Measurements from ENCODE around the gene CEP295NL. TPM values are rescaled to one million over a fixed set of nuclear protein-coding genes. Genes with fewer than 3 reads are reported as not detected.
A peak's percentile ranks its signal among the peaks of the same experiment; 100 is the strongest.

CEP295NL gene
- total RNA-seq, 4 donors from 2014 or later = 1.8 to 3.0 (median 2.5) TPM

- H3K4me3 ChIP-seq = no peak overlapping the region
- DNase-seq = no peak
- no peaks in the 10 kb centered on the region for H3K36me3 ChIP-seq
- 69 to 75% methylated on average over 5 to 9 of the region's 9 CpGs for WGBS, 2 donors (ENCODE audit: low coverage in 1 of 2)
- H3K9me3 ChIP-seq = no peaks in the 10 kb centered on the region
- H3K27ac ChIP-seq = no peak overlapping the region
- no peak for TF ChIP-seq EP300 (IDR thresholded peaks at IDR 0.05; ENCODE audit: low read depth)
- no peak for TF ChIP-seq POLR2A (IDR thresholded peaks at IDR 0.05)
- TF ChIP-seq CTCF (IDR thresholded peaks at IDR 0.05) = no peak
- no peak for TF ChIP-seq POLR2AphosphoS5 (IDR thresholded peaks at IDR 0.05)
- intact Hi-C loops (cut with DNase I; ENCODE audit: low total_unique reads) (no loop called here), in situ Hi-C loops (cut with MboI; ENCODE audit: low pct_ligation_motif_present in 1 of 4, low pct_unique_long_range_greater_than_20kb in 1 of 4, low sequenced_read_pairs in 3 of 4) (no loop called here)
- no peaks in the 10 kb centered on the region for H3K27me3 ChIP-seq
- peaks cover 6 to 13% (median 9%) of the 10 kb centered on the region in 4 donors for H3K4me1 ChIP-seq
Observed at GRCh38 chr17:78844301-78845005, 58.5 kb downstream of the CEP295NL start.

GRCh38 chr17:78842881-78843565 is 60.0 kb downstream of the CEP295NL start:
- Histone ChIP-seq H3K4me3 (no peak overlapping the region), H3K27me3 (no peaks in the 10 kb centered on the region), H3K27ac (no peak overlapping the region), H3K4me1 (peaks cover 16 to 24% (median 20%) of the 10 kb centered on the region in 4 donors), H3K9me3 (no peaks in the 10 kb centered on the region), H3K36me3 (no peaks in the 10 kb centered on the region)
- intact Hi-C loops (cut with DNase I; ENCODE audit: low total_unique reads) = no loop called here
- in situ Hi-C loops (cut with MboI; ENCODE audit: low pct_ligation_motif_present in 1 of 4, low pct_unique_long_range_greater_than_20kb in 1 of 4, low sequenced_read_pairs in 3 of 4) = no loop called here
- WGBS, 2 donors (ENCODE audit: low coverage in 1 of 2) = 67% methylated on average over 10 of the region's 10 CpGs; no CpG with 5 or more reads in 1 of the 2 donors
- DNase-seq = peak; percentile 44
- TF ChIP-seq POLR2A (IDR thresholded peaks at IDR 0.05) (no peak), CTCF (IDR thresholded peaks at IDR 0.05) (peak; percentile 39 to 53 (median 50))

- Histone ChIP-seq H3K27ac (peak within 1 kb of the TSS; percentile 96 to 100 (median 98)), H3K27me3 (no peaks in the 10 kb centered on the region), H3K9me3 (no peaks in the 10 kb centered on the region), H3K4me3 (peak within 1 kb of the TSS; percentile 52 to 97 (median 81)), H3K36me3 (peaks cover 0 to 11% (median 5%) of the 10 kb centered on the region in 4 donors), H3K4me1 (peaks cover 16 to 24% (median 20%) of the 10 kb centered on the region in 4 donors)
- DNase-seq = peak; percentile 100
- intact Hi-C loops (cut with DNase I; ENCODE audit: low total_unique reads) = no loop called here
- peak; percentile 94 to 99 (median 99) for TF ChIP-seq POLR2AphosphoS5 (IDR thresholded peaks at IDR 0.05)
- TF ChIP-seq POLR2A (IDR thresholded peaks at IDR 0.05) = peak; percentile 99
- peak; percentile 5 to 47 (median 11) for TF ChIP-seq CTCF (IDR thresholded peaks at IDR 0.05)
- TF ChIP-seq EP300 (IDR thresholded peaks at IDR 0.05; ENCODE audit: low read depth) = peak; percentile 95
- 0% methylated on average over 72 of the region's 74 CpGs; no CpG with 5 or more reads in 1 of the 2 donors for WGBS, 2 donors (ENCODE audit: low coverage in 1 of 2)
- in situ Hi-C loops (cut with MboI; ENCODE audit: low pct_ligation_motif_present in 1 of 4, low pct_unique_long_range_greater_than_20kb in 1 of 4, low sequenced_read_pairs in 3 of 4) = no loop called here
Observed at GRCh38 chr17:78840780-78841611, 62.0 kb downstream of the CEP295NL start, which contains the start of gene USP36. Gene USP36, minus strand, starts transcription at chr17:78840814. Its CDS starts 4,451 bp downstream, at chr17:78836363.

Other genes starting within 250 kb of the CEP295NL start
- 100 to 1,000 TPM; 103 to 156 (median 142) TPM for gene CYTH1, start 120.9 kb downstream of the CEP295NL start, total RNA-seq
- gene USP36, start 62.4 kb downstream of the CEP295NL start, total RNA-seq = 10 to 100 TPM; 28.5 to 96.5 (median 63.5) TPM
- 10 to 100 TPM; 32.2 to 70.7 (median 54.6) TPM for gene TIMP2, start 22.2 kb upstream of the CEP295NL start, total RNA-seq
- 1,000 to 10,000 TPM in 2 of 4 donors, 100 to 1,000 TPM in 2; 796 to 1,440 (median 1,077) TPM for gene LGALS3BP, start 76.7 kb upstream of the CEP295NL start, total RNA-seq
- 100 to 1,000 TPM in 3 of 4 donors, 10 to 100 TPM in 1; 89.4 to 231 (median 138) TPM for gene CANT1, start 106.6 kb upstream of the CEP295NL start, total RNA-seq
- gene C1QTNF1, start 121.0 kb upstream of the CEP295NL start, total RNA-seq = 10 to 100 TPM in 2 of 4 donors, 1 to 10 TPM in 2; 5.4 to 35.5 (median 12.0) TPM
- gene ENGASE, start 171.6 kb upstream of the CEP295NL start, total RNA-seq = 100 to 1,000 TPM in 2 of 4 donors, 10 to 100 TPM in 2; 74.7 to 335 (median 121) TPM